Suppressor macrophage treated with lipopolysaccharide for 1 hour (primary cell): ENCODE measurements around the gene SPON1.
A peak's percentile ranks its signal among the peaks of the same experiment; 100 is the strongest.
"Not testable (repeated sequence)": the region's sequence is repeated elsewhere in the genome, so short reads cannot be mapped to it uniquely, and the experiment has no call there.

Experiments used
- DNase-seq, 3 donors: peaks; one replicate each; pipeline ENCODE4 v3.0.0-alpha.2; 2020 to 2022

The SPON1 gene

DNA sequence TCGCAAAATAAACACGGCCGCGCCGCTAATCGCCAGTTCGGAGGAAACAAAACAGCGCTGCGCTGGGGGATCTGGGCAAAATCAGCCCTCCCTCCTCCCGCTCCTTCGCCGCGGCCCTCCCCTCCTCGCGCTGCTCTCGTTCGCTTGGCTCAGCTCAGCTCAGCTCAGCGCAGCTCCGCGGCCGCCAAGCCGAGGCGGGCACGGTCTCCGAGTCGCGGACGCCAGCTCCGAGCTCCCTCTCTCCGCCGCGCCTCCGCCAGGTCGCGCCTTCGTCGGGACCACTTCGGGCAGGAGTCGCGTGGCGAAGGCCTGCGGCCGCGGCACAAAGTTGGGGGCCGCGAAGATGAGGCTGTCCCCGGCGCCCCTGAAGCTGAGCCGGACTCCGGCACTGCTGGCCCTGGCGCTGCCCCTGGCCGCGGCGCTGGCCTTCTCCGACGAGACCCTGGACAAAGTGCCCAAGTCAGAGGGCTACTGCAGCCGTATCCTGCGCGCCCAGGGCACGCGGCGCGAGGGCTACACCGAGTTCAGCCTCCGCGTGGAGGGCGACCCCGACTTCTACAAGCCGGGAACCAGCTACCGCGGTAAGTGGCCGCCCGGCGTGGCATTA lies at the start of gene SPON1:
Gene SPON1 (plus strand): TSS at position 162 of the 607 bp plus-strand sequence. CDS start 182 bp downstream, at position 344.
- DNase-seq: peak in 1 of 3 donors; percentile 25

DNA sequence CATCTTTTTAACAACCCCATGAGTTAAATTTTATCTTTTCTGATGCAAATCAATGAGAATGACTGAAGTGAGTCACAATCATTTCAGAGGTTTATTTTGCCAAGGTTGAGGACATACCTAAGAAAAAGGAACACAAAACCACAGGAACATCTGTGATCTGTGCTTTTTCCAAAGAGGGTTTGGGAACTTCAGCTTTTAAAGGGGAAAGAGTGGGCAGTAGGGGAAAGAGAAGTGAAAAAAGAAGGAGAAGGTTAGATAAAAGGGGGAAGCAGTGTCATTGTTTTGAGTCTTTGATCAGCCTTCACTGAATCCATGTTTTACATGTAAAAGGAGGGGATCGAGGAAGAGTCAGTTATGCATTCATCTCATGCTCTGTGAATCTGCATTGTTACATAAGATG lies 45.3 kb upstream of the SPON1 start:
- peak; percentile 39 to 68 (median 49) for DNase-seq

DNA sequence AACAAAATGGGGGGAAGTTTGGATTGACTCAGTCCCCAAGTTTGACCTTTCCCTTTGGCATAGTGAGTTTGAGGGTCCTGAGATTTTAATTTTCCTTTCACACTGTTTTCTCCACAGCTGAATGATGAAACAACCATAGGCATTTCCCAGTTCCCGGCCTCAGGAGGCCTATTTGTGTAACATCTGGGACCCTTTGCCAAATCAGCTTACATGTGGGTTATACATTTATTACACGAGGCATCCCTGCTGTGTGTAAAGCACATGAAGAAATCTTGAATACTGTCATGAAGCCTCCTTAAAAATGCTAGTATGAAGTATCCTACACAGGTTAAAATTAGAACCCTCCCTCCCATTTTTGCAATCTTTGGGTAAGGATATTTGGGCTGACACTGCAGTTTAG lies 44.6 kb upstream of the SPON1 start:
- no peak for DNase-seq

DNA sequence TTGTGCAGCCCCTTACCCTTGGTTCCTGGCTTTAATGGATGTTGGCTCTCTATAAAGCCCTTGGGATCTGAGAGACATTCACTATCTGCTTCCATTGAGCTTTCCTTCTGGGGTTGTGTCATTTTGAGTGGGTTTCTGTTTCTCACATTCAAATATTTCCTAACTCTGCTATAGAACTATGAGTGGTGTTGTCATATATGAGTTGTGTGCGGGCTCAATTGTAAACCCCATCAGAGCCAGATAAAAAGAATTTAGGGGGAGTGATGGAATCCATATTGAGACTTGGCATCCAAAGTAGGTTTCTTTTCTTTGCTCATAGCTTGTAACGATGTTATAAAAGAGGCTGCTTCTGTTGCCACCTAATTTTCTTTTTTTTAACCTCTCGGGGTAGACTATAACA lies 41.8 kb upstream of the SPON1 start:
- peak; percentile 17 to 45 (median 24) for DNase-seq

DNA sequence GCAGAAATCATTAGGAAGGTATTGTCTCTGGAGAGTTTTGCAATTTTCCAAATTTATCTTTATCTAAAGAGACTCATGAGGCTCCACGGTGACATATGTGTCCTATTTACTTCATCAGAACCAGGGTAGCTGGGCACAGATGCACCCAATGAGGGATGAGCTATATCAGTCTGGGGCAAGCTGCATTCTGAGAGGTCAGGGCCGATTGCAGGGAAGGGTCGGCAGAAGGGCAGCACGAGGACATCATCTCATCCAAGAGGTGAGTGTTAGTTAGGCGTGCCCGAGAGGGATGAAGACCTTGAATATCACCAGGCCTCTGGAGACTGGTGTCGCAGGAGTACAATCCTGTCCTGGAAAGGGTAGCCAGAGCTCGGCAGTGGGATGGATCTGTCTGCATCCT lies 41.0 kb upstream of the SPON1 start:
- no peak for DNase-seq

DNA sequence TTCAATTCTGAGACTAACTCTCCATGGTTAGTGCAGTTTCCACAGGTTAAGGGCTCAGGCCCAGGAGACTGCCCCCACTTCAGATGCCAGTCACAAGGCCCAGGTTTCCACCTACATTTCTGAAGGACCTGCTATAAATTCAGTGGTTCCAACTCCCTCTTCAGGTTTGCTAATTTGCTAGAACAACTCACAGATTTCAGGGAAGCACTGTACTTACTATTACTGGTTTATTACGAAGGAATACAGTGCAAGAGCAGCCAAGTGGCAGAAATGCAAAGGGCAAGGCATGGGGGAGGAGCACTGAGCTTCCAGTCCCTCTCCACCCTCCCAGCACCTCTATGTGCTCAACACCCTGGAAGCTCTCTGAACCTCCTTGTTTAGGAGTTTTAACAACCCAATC lies 39.3 kb upstream of the SPON1 start:
- no peak for DNase-seq

DNA sequence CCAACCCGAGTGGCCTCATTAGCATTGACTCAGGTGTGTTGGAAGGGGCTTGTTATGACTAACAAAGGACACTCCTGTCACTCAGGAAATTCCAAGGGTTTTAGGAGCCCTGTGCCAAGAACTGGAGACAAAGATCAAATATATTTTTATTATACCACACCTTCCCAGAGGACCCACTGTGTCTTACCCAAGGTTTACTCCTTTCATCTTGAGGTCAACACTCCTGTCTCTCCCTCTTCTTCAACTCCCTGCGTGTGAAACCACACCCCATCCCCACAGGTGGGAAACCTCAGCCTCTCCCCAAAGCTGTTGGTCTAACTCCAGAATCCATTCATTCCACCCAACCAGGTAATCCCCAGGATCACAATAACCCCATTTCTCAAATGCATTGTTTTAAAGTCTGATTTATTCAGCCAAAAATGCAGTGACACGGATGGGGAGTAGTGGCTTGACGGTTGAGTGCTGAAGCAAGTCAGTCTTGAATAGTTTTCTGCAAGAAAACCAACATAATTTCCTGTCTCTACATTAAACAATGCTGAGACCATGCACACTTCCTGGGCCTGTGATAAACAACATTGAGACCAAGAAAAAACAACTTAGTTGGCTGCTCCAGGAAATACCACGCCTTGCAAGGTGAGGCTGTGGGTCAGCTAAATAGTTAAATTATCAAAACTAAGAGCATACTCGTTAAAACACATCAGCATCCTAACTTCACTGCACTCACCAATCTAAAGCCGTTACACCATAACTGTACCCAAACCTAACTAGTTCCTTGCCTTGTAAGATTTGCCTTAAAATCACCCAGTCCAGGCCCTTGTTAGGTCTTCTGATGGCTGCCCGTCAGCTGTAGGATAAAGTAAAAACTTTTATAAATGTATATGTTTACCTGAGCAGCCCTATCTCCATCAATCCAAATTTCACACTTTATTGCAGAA lies 38.5 kb upstream of the SPON1 start:
- no peak for DNase-seq

DNA sequence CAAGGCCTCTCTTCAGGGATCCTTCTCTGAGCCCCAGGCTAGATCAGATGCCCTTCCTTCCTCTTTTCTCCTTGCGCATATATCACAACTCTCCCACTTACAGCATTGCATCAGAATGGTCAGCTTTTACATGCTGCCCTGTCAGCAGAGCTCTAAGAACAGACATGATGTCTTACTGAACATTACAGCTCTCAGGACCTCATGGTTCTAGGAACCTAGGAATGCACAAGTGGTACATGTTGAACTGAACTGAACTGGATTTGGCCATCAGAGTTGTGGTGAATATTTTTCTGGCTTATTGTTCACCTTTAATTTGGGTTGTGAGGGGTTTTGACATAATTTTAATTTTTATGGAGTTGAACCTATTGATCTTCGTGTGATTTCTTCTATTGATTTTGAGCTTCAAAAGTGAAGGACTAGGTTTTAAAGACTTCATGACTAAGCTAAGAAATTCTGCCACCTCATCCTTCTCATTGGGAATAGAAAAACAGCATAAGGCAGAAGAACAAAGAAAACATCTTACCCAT lies 37.7 kb upstream of the SPON1 start:
- DNase-seq: peak; percentile 84 to 92 (median 89)

DNA sequence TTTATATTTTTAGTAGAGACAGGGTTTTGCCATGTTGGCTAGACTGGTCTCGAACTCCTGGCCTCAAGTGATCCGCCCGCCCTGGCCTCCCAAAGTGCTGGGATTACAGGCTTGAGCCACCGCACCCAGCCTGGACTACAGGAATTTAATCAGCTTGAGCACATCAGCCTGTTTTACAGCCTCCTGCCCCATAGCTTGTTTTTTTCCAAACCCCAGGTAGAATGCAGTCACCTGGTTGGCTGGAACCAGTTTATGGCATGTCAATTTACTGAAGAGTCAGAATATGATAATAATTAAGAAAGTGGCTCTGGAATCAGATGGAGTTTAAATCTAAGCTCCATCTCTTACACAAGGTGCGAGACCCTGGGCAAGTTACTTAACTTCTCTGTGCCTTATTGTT lies 36.2 kb upstream of the SPON1 start:
- DNase-seq: not testable (repeated sequence)

DNA sequence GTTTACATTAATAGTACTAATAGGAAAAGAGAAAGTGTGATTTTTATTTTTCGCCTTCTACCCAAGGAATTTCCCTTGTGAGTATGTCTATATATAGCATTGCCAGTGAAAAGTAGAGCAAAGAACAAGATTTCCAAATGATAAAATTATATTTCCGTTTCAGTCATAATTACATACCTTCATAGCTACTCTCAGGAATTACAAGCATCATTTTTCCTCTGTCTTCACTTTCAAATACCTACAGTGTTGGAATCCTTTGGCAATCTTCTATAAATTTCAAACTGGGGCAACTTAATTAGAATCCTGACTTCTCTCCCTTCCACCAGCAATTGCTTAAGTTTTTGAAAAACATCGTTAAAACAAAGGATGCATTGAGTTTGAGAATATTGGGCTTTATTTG lies 35.5 kb upstream of the SPON1 start:
- DNase-seq: no peak

DNA sequence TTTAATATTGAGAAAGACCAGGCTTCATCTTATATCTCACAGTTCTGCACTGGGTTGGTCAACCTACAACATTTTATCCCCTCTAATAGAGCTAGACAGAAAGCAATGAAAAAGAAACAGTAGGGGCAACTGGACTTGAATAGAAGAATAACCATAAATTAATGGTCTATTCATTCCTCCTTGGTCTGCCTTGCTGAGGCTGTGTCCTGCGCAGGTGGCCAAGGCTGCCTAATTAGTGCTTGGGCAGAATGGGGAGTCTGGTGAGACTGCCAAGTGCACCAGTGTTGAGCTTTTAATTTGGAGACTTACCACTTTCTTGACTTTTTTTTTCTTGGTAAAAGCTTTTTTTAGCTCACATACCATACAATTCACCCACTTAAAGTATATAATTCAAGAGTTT lies 35.0 kb upstream of the SPON1 start:
- DNase-seq: no peak

DNA sequence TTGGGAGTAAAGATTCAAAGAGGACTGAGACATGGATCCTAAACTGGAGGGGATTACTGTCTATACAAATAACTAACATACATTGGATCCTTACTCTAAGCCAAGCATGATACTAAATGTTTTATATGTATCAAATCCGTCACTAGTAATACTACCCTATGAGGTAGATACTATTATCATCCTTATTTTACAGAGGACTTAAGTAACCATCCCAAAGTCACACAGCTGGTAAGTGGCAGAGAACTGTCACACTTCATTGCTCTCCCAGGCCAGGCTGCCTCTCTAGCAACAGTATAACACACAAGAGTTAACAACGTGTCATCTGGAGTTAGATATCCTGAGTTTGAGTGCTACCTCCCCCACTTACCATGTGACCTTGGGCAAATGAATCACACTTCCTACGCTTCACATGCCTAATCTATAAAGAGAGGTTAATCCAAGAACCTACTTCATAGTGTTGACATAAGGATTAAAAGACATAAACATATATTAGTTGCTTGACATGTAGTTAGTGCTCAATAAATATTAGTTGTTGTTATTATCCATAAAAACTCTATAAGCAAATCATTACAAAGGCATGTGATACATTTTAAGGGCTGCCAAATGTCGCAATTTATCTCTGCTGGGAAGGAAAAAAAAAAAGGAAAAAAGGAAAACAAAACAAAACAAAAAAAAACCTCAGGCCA lies 33.8 kb upstream of the SPON1 start:
- DNase-seq: peak; percentile 48 to 62 (median 49)

DNA sequence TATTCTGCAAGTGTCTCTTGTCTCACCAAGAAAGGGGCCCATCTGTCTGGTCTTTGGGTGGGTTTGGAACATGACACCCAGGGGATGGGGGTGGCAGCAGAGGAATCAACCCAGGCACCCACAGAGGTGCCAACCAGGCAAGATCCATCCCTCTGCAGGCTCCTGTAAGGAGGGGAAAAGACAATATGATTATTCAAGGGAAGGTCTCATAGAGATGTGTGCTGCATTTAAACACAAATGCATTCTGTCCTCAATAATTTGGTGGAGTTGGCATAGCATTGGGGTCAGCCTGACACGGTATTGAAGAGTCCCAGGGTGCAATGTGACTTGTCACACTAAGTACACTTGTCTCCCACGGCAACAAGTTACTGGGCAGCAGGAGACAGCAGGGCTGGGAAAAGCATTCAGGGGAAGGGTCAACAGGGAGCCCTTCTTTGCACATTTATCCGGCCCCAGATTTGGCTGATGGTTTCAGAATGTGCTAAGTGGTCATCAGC lies 33.1 kb upstream of the SPON1 start:
- DNase-seq: no peak

DNA sequence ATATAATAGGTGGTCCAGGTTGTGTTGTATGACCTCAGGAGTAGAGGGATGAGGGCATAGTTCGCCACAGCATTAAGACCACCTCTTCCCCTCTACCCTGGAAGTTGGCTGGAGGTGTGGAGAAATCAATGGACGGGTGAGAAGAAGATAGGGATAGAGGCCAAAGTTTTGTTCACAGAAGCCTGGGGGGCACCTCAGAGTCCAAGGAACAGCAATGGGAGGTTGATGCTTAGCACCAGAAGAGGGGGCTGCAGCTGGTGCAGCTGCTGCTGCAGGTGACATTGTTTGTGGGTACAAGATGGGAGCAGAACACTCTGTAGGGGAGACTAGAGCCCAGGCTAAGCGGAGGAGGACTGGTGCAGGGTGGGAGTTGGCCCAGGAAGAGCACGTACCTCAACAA lies 31.2 kb upstream of the SPON1 start:
- DNase-seq: no peak

DNA sequence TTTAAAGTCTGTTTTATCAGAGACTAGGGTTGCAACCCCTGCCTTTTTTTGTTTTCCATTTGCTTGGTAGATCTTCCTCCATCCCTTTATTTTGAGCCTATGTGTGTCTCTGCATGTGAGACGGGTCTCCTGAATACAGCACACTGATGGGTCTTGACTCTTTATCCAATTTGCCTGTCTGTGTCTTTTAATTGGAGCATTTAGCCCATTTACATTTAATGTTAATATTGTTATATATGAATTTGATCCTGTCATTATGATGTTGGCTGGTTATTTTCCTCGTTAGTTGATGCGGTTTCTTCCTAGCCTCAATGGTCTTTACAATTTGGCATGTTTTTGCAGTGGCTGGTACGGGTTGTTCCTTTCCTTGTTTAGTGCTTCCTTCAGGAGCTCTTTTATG lies 25.4 kb upstream of the SPON1 start:
- DNase-seq: not testable (repeated sequence)

DNA sequence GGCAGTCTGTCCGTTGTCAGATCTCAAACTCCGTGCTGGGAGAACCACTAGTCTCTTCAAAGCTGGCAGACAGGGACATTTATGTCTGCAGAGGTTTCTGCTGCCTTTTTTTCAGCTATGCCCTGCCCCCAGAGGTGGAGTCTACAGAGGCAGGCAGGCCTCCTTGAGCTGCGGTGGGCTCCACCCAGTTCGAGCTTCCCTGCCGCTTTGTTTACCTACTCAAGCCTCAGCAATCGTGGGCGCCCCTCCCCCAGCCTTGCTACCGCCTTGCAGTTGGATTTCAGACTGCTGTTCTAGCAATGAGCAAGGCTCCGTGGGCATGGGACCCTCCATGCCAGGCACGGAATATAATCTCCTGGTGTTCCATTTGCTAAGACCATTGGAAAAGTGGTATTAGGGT lies 23.7 kb upstream of the SPON1 start:
- DNase-seq: not testable (repeated sequence)

DNA sequence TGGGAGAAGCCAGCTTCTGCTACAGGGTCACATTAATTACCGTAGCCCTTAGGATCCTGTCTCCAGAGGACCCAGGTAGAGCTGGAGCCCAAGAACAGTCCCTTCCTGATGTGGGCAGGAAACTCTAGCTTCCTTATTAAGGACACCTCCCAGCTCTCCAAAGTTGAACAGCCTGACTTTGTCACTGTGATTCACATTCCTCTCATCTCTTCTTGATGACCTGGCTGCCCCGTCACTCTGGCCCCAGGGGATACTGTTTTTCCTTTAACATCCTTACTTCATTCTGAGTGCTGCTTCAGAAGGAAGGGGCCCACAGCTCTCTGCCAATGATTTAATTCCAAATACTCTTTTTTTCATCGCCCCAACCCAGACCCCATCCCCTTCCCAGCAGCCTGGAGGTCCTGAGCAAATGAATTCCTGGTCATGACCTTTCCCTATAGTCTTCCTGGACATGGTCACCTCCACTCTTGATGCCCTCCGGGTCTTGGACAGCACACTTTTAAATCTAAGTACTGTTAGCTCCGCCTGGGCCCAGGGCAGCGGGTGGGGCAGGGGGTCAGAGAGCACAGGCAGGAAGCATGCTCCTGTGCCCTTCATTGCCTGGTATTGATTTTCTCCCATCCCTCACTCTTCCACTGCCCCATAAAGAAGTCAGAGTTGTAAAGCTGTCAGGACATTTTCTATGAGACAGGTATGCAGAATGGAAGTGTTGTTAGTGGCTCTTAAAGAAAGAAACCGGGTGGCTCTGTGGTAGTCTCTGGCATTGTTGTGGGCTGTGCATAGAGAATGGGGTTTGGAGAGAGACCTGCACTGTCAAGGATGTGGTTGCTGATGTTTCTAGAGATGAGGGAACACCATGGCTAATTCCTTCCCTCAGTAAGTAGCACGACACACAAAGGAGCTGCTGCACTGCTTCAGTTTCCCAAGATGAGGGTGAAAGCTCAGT lies 22.3 kb upstream of the SPON1 start:
- DNase-seq: no peak

DNA sequence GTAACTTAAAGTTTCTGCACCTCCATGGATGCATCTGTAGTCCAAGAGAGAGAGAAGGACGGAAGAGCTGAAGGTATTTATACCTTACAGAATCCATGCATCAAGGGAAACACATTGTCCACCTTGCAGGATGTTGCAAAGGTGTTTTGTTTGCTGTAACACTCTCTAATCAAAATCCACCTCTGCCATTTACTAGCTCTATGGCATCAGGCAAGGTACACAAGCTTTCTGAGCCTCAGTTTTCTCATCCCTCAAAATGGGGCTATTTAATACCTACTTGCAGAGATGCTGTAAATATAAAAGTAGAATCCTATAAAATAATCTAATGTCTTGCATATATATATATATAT lies 21.6 kb upstream of the SPON1 start:
- DNase-seq: no peak

DNA sequence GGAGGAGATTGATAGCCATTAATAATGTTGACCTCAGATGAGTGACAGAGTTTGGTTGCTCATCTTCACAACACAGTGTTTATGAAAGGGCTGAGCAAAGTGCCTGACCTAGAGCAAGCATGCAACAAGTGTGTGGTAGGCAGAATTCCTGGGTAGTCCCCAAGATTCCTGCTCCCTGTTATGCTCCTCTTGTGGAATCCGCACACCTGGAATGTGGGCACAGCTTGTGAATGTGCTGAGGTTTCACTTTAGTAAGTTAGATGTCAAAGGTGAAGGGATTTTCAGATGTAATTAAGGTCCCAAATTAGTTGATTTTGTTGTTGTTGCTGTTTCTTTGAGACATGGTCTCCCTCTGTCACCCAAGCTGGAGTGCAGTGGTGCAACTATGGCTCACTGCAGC lies 20.7 kb upstream of the SPON1 start:
- DNase-seq: no peak

DNA sequence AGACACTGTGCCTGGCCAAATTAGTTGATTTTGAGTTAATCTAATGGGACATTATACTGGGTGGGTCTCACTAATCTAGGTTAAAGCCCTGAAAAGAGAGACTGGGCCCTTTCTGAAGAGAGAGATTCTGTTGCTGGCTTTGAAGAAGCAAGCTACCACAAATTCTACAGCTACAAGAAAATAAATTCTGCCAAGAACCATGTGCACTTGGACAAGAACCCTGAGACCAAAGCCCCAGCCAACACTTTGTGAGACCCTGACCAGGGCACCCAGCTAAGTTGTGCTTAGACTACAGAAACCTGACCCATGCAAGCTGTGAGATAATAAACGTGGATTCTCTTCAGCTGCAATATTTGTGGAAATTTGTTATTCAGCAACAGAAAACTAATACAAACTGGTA lies 20.1 kb upstream of the SPON1 start:
- DNase-seq: no peak

DNA sequence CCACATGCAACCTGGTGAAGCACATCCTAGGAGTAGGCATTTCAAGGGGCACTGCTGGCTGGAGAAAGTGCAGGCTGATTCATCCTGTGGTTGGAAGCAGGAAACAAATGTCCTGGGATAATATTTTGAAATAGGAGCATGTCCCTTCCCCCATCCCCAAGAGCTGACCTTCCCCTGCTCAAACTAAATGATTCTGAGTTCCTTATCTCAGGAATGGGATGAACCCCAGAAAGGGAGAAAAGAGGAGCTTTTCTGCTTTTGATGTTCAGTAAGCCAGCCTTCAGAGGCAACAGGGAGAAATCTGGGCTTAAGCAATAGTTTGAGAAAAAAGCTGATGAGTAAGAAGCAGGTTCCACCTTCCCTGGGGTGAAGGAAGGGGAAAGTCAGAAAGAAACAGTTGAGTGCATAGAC lies 19.5 kb upstream of the SPON1 start:
- peak in 2 of 3 donors; percentile 16 to 23 for DNase-seq

DNA sequence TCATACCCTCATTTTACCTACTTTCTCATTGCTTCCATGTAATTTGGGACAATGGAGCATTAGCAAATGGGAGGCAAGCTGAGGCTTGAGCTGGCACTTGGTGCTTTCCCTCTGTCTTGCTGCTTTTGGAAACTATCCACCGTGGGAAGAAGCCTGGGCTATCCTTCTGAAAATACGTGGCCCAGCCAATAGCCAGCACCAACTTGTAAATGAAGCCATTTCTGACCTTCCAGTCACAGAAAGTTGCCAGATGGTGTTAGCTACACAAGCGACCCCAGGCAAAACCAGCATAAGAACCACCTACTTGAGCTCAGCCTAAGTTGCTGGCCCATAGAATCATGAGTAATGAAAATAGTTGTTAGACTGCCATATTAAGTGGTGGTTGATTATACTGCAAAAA lies 18.5 kb upstream of the SPON1 start:
- no peak for DNase-seq
